K562 (cell line): Measurements from ENCODE around the gene ZBTB46. TPM values are rescaled to one million over a fixed set of nuclear protein-coding genes. Genes with fewer than 3 reads are reported as not detected.
A peak's percentile ranks its signal among the peaks of the same experiment; 100 is the strongest.

Experiments used
- ATAC-seq: fragments of 200-7000 bp; cut with Tn5 transposase; 3 replicates; pipeline ENCODE4 v1.9.1; 2020; ENCODE audit warnings: moderate library complexity
- BruUV-seq: library from RNA; stranded (reverse); fragments of 400-500 nt; replicated peaks from 2 replicates; lab custom pipeline; 2021; lab: Mats Ljungman, UMichigan
- CTCF ChIA-PET: fragments of 300-600 bp; formaldehyde crosslinking; extraction: SDS; loops from one replicate; lab custom pipeline; 2021; ENCODE audit warnings: low intra/inter-chr PET ratio; lab: Yijun Ruan, JAX
- POLR2A ChIA-PET: fragments of 300-600, 350-650 bp; sonication (Branson Sonifier 250); formaldehyde crosslinking; extraction: SDS; loops from one replicate; lab custom pipeline; 2021; ENCODE audit warnings: antibody characterized with exemption, inconsistent platforms; lab: Yijun Ruan, JAX
- DNase-seq, 4 experiments: peaks; one replicate each; pipeline versions ENCODE4 v3.0.0 to v3.0.0-alpha.2; 2011 to 2018; ENCODE audit warnings: low spot score in 3 of 4, mixed read lengths in 3 of 4; ENCODE audit errors: extremely low read depth in 1 of 4
- FAIRE-seq: peaks from 2 replicates; lab custom pipeline; 2011; peaks lifted over from hg19 to GRCh38; lab: Jason Lieb, UNC
- H2AFZ ChIP-seq: 2 replicates; pipeline ENCODE4 v1.6.0; 2011; ENCODE audit warnings: low read depth, low read length, control low read depth, inconsistent platforms
- H3K27ac ChIP-seq: fragments of 200-600 bp; 3 replicates; pipeline ENCODE4 v1.8.0; 2011; ENCODE audit warnings: low read depth, mild to moderate bottlenecking, control low read depth, inconsistent platforms, low read length, moderate library complexity, mixed read lengths; ENCODE audit errors: extremely low read depth
- H3K27me3 ChIP-seq, 2 experiments: fragments of 300-600 bp in 1 of 2; 2 replicates in 1 of 2; 3 replicates in 1 of 2; pipeline versions ENCODE4 v1.6.0 to v1.8.0; 2011; ENCODE audit warnings: inconsistent platforms in 2 of 2, low read length in 2 of 2, mild to moderate bottlenecking in 1 of 2, mixed read lengths in 1 of 2, moderate library complexity in 1 of 2; ENCODE audit not compliant: control insufficient read depth in 2 of 2, insufficient read depth in 2 of 2
- H3K36me3 ChIP-seq: fragments of 300-600 bp; 3 replicates; pipeline ENCODE4 v1.8.0; 2011; ENCODE audit warnings: mild to moderate bottlenecking, low read length, inconsistent platforms; ENCODE audit not compliant: control insufficient read depth, insufficient read depth
- H3K4me1 ChIP-seq, 2 experiments: fragments of 200-600 bp in 1 of 2; replicated peaks in 1 of 2; 2 replicates in 1 of 2; 3 replicates in 1 of 2; pipeline versions ENCODE4 v1.5.1 to v1.8.0; 2011; ENCODE audit warnings: inconsistent platforms in 2 of 2, low read length in 2 of 2, mild to moderate bottlenecking in 1 of 2, mixed read lengths in 1 of 2, moderate library complexity in 1 of 2; ENCODE audit not compliant: control insufficient read depth in 2 of 2, insufficient read depth in 2 of 2
- H3K4me2 ChIP-seq: 2 replicates; pipeline ENCODE4 v1.6.1; 2011; ENCODE audit warnings: low read length, control low read depth, inconsistent platforms, mixed read lengths; ENCODE audit not compliant: insufficient read depth
- H3K4me3 ChIP-seq: fragments of 200-600 bp; sonication (generic), shearing (Covaris generic); 2 replicates; pipeline ENCODE4 v1.5.1; 2016; ENCODE audit warnings: control low read depth, inconsistent platforms
- H3K79me2 ChIP-seq: fragments of 200-600 bp; 3 replicates; pipeline ENCODE4 v1.8.0; 2011; ENCODE audit warnings: low read length, inconsistent platforms; ENCODE audit not compliant: control insufficient read depth, insufficient read depth
- H3K9ac ChIP-seq, 2 experiments: 2 replicates each; pipeline versions ENCODE4 v1.6.0 to v1.6.1; 2011; ENCODE audit warnings: low read depth in 2 of 2, low read length in 2 of 2, control low read depth in 1 of 2, inconsistent platforms in 1 of 2, mild to moderate bottlenecking in 1 of 2, mixed read lengths in 1 of 2; ENCODE audit not compliant: insufficient read depth in 1 of 2
- H3K9me1 ChIP-seq: one replicate; pipeline ENCODE4 v1.6.0; 2011; ENCODE audit warnings: inconsistent platforms, mild to moderate bottlenecking, low read length, moderate library complexity; ENCODE audit not compliant: control insufficient read depth, insufficient read depth
- H3K9me3 ChIP-seq: replicated peaks from 2 replicates; pipeline ENCODE4 v1.5.1; 2011; ENCODE audit warnings: low read depth, low read length, inconsistent platforms; ENCODE audit not compliant: control insufficient read depth, insufficient read depth
- H4K20me1 ChIP-seq: replicated peaks from 2 replicates; pipeline ENCODE4 v1.6.1; 2011; ENCODE audit warnings: low read length, inconsistent platforms, mixed read lengths; ENCODE audit not compliant: control insufficient read depth, insufficient read depth
- CAMTA2 ChIP-seq: fragments of 250-450 bp; sonication (Bioruptor Pico); conservative IDR thresholded peaks from 2 replicates; pipeline ENCODE4 v1.5.1; 2022
- EZH2 ChIP-seq: IDR thresholded peaks from 2 replicates; pipeline ENCODE4 v1.6.1; 2012; ENCODE audit warnings: low read depth, mild to moderate bottlenecking, inconsistent platforms, low read length, borderline replicate concordance
- MTA3 ChIP-seq: fragments of 450-650 bp; formaldehyde crosslinking; IDR thresholded peaks from 2 replicates; pipeline ENCODE4 v1.6.1; 2017; ENCODE audit warnings: mild to moderate bottlenecking, borderline replicate concordance
- NFE2 ChIP-seq: IDR thresholded peaks from 2 replicates; pipeline ENCODE4 v1.6.1; 2014; ENCODE audit warnings: antibody characterized with exemption, low read depth
- NR0B1 ChIP-seq: fragments of 450-650 bp; IDR thresholded peaks from one replicate; pipeline ENCODE4 v1.6.1; 2018; ENCODE audit warnings: mild to moderate bottlenecking, moderate library complexity; ENCODE audit not compliant: partially characterized antibody
- PKNOX1 ChIP-seq: fragments of 450-650 bp; IDR thresholded peaks from 2 replicates; pipeline ENCODE4 v1.6.1; 2016
- RAD21 ChIP-seq, 2 experiments: fragments of 250-450 bp in 1 of 2; fragments of 450-650 bp in 1 of 2; sonication (Bioruptor Pico) in 1 of 2; formaldehyde crosslinking in 1 of 2; IDR thresholded peaks in 1 of 2; conservative IDR thresholded peaks in 1 of 2; 2 replicates each; pipeline versions ENCODE4 v1.4.0 to v1.8.0; 2020 to 2022; ENCODE audit warnings: mild to moderate bottlenecking in 2 of 2, moderate library complexity in 1 of 2
- TCF7L2 ChIP-seq: fragments of 150-350 bp; IDR thresholded peaks from 2 replicates; pipeline ENCODE4 v1.6.1; 2016; ENCODE audit warnings: low read depth, mild to moderate bottlenecking, low read length, moderate library complexity
- ZBTB7A ChIP-seq: IDR thresholded peaks from 2 replicates; pipeline ENCODE4 v1.6.1; 2011; ENCODE audit warnings: low read depth, mild to moderate bottlenecking, low read length, moderate library complexity, borderline replicate concordance; ENCODE audit not compliant: control insufficient read depth
- ZNF511 ChIP-seq: sonication (generic); formaldehyde crosslinking; IDR thresholded peaks from 2 replicates; pipeline ENCODE4 v1.8.0; 2022; ENCODE audit warnings: mild to moderate bottlenecking, missing genetic modification reagents
- ZZZ3 ChIP-seq: fragments of 450-650 bp; IDR thresholded peaks from 2 replicates; pipeline ENCODE4 v1.6.1; 2016; ENCODE audit warnings: antibody characterized with exemption, mild to moderate bottlenecking, moderate library complexity
- WGBS: fragments of 100-300 bp; shearing (Covaris generic); methylation state at CpG from one replicate; pipeline ENCODE4 v1.1.6; 2016; ENCODE audit warnings: low coverage, mixed read lengths; ENCODE audit not compliant: insufficient coverage; ENCODE audit errors: missing lambda C conversion rate; 5-methylcytosine and 5-hydroxymethylcytosine counted together
- in situ Hi-C: fragments of 300-500 bp; cut with MboI; formaldehyde crosslinking; loops from 4 replicates; pipeline ENCODE4 v1.15.0; 2018; ENCODE audit warnings: inconsistent platforms, mixed read lengths
- intact Hi-C: fragments of 100-400 bp; cut with micrococcal nuclease; formaldehyde crosslinking; loops from 2 replicates; pipeline ENCODE4 v1.14.2; 2022
- polyA plus RNA-seq, 8 experiments: library from polyadenylated mRNA; depleted of rRNA in 4 of 8; stranded (reverse) in 5 of 8; unstranded in 3 of 8; fragments of >200 nt; fragmentation: Nextera tagmentation in 2 of 8; fragmentation: Illumina TruSeq in 1 of 8; extraction: Ambion mirVana in 2 of 8; extraction: Trizol in 1 of 8; gene quantifications; 2 replicates each; pipeline versions ENCODE4 v1.2.1 to v1.2.3, GENCODE V29; 2011 to 2014; ENCODE audit warnings: inconsistent platforms in 1 of 8, missing spikeins in 1 of 8
- total RNA-seq, 7 experiments: library from RNA; depleted of rRNA in 6 of 7; stranded (reverse); fragments of >200 nt in 6 of 7; fragmentation: Illumina TruSeq in 2 of 7; extraction: Trizol in 2 of 7; gene quantifications; 2 replicates each; pipeline versions ENCODE4 v1.2.1 to v1.2.3, GENCODE V29; 2011 to 2021; ENCODE audit warnings: low replicate concordance in 1 of 7
- TF ChIP-seq, protein P1 (sequence below): sonication (generic); formaldehyde crosslinking; IDR thresholded peaks from 2 replicates; pipeline ENCODE4 v1.8.0; 2023; ENCODE audit warnings: mild to moderate bottlenecking, missing genetic modification reagents
- TF ChIP-seq, protein P2 (sequence below): fragments of 450-650 bp; IDR thresholded peaks from 2 replicates; pipeline ENCODE4 v1.6.1; 2018; ENCODE audit warnings: mild to moderate bottlenecking, low read depth; ENCODE audit not compliant: partially characterized antibody

Gene ZBTB46
- total and polyA plus RNA-seq, 9 of the 15 experiments (the other 6 are each of a cell fraction or from before 2014, with no cell fraction given): 0.29 to 4.1 (median 1.1) TPM

DNA sequence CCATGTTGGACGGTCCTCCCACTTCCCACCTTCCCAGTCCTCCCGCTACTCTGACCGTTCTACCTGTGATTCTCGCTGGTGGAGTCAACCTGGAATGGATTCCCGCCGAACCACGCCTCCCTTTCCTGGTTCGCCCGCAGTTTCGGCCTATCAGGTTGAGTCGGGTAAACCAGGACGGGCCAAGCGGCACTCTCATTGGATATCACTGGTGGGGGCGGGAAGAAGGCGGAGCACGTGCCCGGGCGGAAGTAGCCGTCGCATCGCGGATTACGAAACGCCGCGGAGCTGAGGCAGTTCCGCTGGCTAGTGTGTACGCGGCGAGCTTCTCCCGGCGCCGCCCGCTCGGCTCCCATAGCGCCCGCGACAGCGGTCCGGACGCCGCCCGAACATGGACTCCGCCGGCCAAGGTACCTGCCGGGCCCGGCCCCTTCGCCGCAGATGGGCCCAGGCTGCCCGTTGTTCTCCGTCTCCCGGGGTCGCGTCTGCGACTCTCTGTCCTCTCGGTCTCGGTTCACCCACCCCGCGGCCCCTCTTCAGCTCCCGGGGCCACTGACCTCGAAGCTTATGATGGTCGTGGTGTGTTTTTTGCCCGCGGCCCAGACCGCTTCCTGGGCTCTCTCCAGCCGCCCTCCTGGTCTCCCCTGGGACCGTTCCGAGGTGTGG lies 34.0 kb upstream of the ZBTB46 start, which contains the start of gene TPD52L2:
Gene TPD52L2, plus strand, starts transcription at position 293 of the 663 bp plus-strand sequence. Its CDS starts 96 bp downstream, at position 389.
- in situ Hi-C loops (loop anchor here (5.0 kb wide), 1 partner anchor 158 kb away; the partner anchor contains the start of genes ARFRP1 and ZGPAT), intact Hi-C loops (loop anchor here (2.0 to 10.0 kb wide), 4 partner anchors 46 to 310 kb away; partner anchors contain the start of genes ARFRP1, FNDC11 and SAMD10)
- DNase-seq: peak; percentile 94 to 99 (median 97)
- peak within 1 kb of the TSS; percentile 95 for H3K4me3 ChIP-seq
- H2AFZ ChIP-seq: peak within 1 kb of the TSS; percentile 82
- under 1% methylated on average over 62 of the region's 68 CpGs for WGBS
- H3K9me3 ChIP-seq: no peaks in the 10 kb centered on the region
- peaks cover 50% of the 10 kb centered on the region for H3K36me3 ChIP-seq
- H3K27me3 ChIP-seq: no peaks in the 10 kb centered on the region
- CTCF ChIA-PET: interaction anchor here (0.7 to 2.4 kb wide), 5 partner anchors 21 to 285 kb away, joined by 3 to 18 read pairs (median 3); partner anchors contain the start of genes ARFRP1 and ZGPAT
- H3K9me1 ChIP-seq: no peaks in the 10 kb centered on the region
- ATAC-seq: peak; percentile 91
- peak within 1 kb of the TSS; percentile 89 for H3K27ac ChIP-seq
- H3K9ac ChIP-seq: peak within 1 kb of the TSS; percentile 93 to 97
- peaks cover 9 to 63% of the 10 kb centered on the region in 2 experiments; a peak in 4 of 5 replicates for H3K4me1 ChIP-seq
- H3K4me2 ChIP-seq: peak within 1 kb of the TSS; percentile 85
- peak; percentile 100 for FAIRE-seq
- POLR2A ChIA-PET: interaction anchor here (0.5 to 3.2 kb wide), 28 partner anchors 9 to 805 kb away, joined by 3 to 39 read pairs (median 3); partner anchors contain the start of genes ARFRP1, DNAJC5, RTEL1 and STMN3
- peaks cover 51% of the 10 kb centered on the region for H3K79me2 ChIP-seq
- BruUV-seq: no TSS peak
- no peaks in the 10 kb centered on the region for H4K20me1 ChIP-seq
- TF ChIP-seq NR0B1 (no peak), MTA3 (0 out of 2 replicates have a peak, but pooled peaks have one; percentile 89), NFE2 (no peak), ZBTB7A (no peak), EZH2 (no peak), PKNOX1 (peak; percentile 85), RAD21 (CRISPR knock-in tag; conservative IDR thresholded peaks at IDR 0.05 in 1 of 2, IDR thresholded peaks at IDR 0.05 in 1 of 2) (no peak), CAMTA2 (CRISPR knock-in tag) (no peak), ZNF511 (CRISPR knock-in tag) (0 out of 2 replicates have a peak, but pooled peaks have one; percentile 10), TCF7L2 (no peak), ZZZ3 (no peak)
- TF ChIP-seq, protein P1, sequence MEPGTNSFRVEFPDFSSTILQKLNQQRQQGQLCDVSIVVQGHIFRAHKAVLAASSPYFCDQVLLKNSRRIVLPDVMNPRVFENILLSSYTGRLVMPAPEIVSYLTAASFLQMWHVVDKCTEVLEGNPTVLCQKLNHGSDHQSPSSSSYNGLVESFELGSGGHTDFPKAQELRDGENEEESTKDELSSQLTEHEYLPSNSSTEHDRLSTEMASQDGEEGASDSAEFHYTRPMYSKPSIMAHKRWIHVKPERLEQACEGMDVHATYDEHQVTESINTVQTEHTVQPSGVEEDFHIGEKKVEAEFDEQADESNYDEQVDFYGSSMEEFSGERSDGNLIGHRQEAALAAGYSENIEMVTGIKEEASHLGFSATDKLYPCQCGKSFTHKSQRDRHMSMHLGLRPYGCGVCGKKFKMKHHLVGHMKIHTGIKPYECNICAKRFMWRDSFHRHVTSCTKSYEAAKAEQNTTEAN (CRISPR knock-in tag): no peak
- TF ChIP-seq, protein P2, sequence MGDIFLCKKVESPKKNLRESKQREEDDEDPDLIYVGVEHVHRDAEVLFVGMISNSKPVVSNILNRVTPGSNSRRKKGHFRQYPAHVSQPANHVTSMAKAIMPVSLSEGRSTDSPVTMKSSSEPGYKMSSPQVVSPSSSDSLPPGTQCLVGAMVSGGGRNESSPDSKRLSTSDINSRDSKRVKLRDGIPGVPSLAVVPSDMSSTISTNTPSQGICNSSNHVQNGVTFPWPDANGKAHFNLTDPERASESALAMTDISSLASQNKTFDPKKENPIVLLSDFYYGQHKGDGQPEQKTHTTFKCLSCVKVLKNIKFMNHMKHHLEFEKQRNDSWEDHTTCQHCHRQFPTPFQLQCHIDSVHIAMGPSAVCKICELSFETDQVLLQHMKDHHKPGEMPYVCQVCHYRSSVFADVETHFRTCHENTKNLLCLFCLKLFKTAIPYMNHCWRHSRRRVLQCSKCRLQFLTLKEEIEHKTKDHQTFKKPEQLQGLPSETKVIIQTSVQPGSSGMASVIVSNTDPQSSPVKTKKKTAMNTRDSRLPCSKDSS: no peak
